H7 (cell line): ENCODE measurements around the gene RYR2. TPM values are rescaled to one million over a fixed set of nuclear protein-coding genes. Genes with fewer than 3 reads are reported as not detected.
A peak's percentile ranks its signal among the peaks of the same experiment; 100 is the strongest.

Source experiments
- DNase-seq: peaks from one replicate; pipeline ENCODE4 v3.0.0; 2012
- H3K27me3 ChIP-seq: 2 replicates; pipeline ENCODE4 v1.6.0; 2011; ENCODE audit warnings: mild to moderate bottlenecking, low read length; ENCODE audit not compliant: control insufficient read depth, insufficient read depth
- H3K36me3 ChIP-seq: replicated peaks from 2 replicates; pipeline ENCODE4 v1.5.1; 2011; ENCODE audit warnings: low read length; ENCODE audit not compliant: control insufficient read depth, insufficient read depth
- H3K4me3 ChIP-seq: 2 replicates; pipeline ENCODE4 v1.5.1; 2011; ENCODE audit warnings: low read depth, mild to moderate bottlenecking, control low read depth, low read length, moderate library complexity; ENCODE audit not compliant: insufficient read depth
- total RNA-seq: library from RNA; depleted of rRNA; stranded (reverse); fragments of >200 nt; shearing (Covaris generic); gene quantifications from 2 replicates; pipeline ENCODE4 v1.2.3, GENCODE V29; 2014

RYR2 gene
- total RNA-seq, 1 experiment from 2014 or later: 17.6 TPM

DNA sequence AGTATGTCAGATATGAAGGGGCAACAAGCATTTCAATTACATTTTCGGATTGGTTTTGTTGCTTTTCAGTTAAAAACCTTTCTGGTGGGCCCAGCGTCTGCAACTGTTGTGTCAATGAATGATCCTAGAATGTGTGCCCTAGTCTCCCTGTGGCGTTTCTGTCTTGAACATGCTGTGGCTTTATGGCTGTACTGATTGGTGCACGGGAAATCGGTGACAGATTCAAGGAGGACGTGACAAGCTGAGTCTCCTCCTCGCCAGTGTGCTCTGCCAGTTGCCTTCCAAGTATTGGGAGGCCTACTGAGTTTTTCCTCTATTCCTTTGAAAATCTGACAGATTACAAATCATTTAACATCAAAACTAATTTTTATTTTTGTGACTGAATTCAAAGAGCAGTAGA lies 721.2 kb downstream of the RYR2 start:
- H3K4me3 ChIP-seq: no peak overlapping the region
- DNase-seq: no peak
- H3K36me3 ChIP-seq: no peaks in the 10 kb centered on the region
- no peaks in the 10 kb centered on the region for H3K27me3 ChIP-seq

DNA sequence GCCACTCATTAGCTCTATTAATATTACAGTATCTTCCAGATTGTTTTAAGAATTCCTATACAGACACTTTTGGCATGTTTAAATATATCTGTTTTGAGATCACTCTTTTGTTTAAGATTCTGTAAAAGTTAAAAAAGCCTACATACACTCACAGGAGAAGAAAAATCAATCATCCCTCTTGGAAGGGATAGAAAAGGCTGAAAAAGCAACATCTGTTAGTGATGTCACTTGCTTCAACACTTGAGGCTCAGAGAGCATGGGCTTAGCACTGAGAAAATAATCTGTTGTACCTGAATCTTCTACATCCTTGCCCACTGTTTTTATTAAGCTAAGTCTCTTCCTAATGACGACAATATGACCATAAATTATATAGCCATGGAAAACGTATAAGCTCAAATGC lies 721.8 kb downstream of the RYR2 start:
- Histone ChIP-seq H3K4me3 (no peak overlapping the region), H3K27me3 (no peaks in the 10 kb centered on the region), H3K36me3 (no peaks in the 10 kb centered on the region)
- DNase-seq: no peak

DNA sequence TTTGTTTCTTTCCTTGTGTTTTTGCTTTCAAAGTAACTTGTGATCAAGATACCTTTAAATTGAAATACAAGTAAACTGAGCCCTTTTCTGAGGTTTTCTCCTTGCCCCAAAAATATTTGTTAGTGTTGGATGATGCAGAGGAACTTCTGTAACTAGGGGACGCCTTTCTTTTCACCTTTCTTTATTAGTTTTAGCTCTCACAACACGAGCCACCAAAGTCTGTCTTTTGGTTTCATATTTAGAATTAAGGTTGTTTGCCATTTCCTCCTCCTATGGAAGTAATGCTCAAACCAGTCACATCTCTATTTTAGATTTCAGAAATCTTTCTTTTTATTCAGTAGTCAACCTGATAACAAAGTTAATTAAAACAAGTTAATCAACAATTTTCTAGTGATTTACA lies 727.9 kb downstream of the RYR2 start:
- no peak for DNase-seq
- no peaks in the 10 kb centered on the region for H3K27me3 ChIP-seq
- H3K36me3 ChIP-seq: no peaks in the 10 kb centered on the region
- no peak overlapping the region for H3K4me3 ChIP-seq

DNA sequence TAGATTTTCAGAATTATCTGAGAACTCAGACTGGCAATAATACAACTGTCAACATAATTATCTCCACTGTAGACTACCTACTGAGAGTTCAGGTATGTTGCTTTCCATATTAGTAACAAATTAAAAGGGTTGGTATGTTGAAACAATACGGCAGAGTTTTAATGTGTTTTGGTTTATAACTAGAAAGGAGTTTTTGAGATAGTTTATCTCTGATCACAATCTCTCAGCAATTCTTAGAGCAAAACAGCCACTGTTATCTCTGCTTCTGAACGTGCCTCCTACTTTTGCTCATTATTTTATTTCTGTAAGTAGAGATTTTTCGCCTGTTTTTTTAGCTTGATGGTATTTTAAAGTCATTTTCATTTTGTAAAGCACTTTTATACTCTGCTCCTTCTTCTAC lies 730.0 kb downstream of the RYR2 start:
- no peak overlapping the region for H3K4me3 ChIP-seq
- H3K27me3 ChIP-seq: no peaks in the 10 kb centered on the region
- no peak for DNase-seq
- H3K36me3 ChIP-seq: no peaks in the 10 kb centered on the region

DNA sequence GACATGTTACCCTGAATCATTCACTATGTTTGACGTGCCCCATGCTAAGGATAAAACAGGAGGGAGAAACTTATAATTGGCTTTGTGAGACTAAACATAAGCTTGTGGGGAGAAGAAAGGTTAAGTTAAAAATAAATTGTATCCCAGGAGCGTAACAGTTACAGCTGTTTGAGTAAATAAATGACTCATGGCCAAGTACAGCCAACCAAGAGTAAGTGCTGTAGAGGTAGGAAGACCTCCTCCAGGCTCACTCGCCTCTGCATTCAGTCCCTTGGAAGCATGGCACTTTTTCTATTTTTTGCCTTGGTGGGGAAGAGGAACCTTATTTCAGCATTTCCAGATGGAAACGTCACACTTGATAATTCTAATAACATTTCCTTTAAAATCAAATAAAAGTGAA lies 732.3 kb downstream of the RYR2 start:
- Histone ChIP-seq H3K27me3 (no peaks in the 10 kb centered on the region), H3K4me3 (no peak overlapping the region), H3K36me3 (no peaks in the 10 kb centered on the region)
- DNase-seq: no peak

DNA sequence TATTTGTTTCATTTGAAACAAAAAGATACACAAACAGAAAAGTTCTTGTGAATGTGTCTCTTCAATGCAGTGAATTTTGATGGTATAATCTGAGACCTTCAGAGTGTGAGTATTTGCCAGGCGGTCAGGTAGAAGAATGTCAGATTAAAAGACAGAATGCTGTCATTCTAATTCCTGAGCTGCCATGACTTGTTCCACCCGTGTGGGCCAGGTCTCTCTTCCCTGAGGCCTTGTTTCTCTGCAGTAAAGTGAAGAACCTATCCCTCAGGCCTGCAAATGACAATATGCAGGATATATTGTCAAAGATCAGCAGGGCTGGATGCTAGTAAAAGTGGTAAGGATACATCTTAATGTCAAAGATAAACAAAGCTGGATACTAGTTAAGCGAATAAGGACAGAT lies 737.4 kb downstream of the RYR2 start:
- no peaks in the 10 kb centered on the region for H3K27me3 ChIP-seq
- H3K4me3 ChIP-seq: no peak overlapping the region
- no peak for DNase-seq
- H3K36me3 ChIP-seq: no peaks in the 10 kb centered on the region

DNA sequence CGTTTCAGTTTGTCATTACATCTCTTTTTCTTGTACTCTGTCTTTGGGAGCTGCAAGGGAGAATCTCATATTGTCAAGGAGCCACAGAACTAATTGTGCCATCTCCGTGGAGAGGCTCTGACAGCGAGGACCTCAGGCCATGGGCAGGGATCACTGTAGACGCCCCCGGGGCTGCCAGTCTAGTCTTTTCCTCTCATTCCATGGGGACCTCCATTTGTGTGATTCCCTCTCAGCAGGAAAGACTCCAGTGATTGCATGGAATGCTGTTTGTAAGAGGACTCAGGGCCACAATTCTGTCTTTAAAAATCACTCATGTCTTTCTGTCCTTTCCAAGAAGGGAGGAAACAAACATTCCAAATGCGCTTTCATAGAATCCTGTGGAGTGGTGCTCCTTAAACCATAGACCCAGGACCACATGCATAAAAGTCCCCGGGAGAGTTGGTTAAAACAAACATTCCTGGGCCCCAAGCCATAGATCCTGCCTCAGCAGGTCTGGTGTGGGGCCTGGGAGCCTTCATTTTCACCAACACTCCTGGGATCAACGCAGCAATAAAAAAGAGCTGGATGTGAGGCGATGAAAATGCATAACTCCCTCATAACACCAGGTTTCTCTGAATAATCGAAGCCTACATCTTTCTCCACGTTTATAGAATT lies 744.2 kb downstream of the RYR2 start:
- no peaks in the 10 kb centered on the region for H3K36me3 ChIP-seq
- no peaks in the 10 kb centered on the region for H3K27me3 ChIP-seq
- no peak overlapping the region for H3K4me3 ChIP-seq
- DNase-seq: no peak

DNA sequence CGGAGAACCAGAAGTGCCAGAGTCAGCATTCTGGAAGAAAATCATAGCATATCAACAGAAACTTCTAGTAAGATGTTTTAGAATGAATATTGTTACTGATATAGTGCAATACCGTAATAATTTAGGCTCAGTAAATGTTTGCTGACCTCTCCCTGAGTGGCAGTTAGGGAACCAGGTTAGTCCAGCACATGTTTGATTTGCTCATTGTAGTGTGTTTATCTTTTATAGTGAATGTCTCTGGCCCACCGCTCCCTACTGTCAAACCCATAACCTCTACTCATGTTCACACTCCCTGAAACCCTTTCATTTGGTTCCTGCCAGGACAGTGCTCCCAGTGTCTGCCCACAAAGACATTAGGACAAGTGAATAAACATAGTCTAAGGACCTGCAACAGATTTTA lies 746.1 kb downstream of the RYR2 start:
- Histone ChIP-seq H3K36me3 (no peaks in the 10 kb centered on the region), H3K4me3 (no peak overlapping the region), H3K27me3 (no peaks in the 10 kb centered on the region)
- no peak for DNase-seq

DNA sequence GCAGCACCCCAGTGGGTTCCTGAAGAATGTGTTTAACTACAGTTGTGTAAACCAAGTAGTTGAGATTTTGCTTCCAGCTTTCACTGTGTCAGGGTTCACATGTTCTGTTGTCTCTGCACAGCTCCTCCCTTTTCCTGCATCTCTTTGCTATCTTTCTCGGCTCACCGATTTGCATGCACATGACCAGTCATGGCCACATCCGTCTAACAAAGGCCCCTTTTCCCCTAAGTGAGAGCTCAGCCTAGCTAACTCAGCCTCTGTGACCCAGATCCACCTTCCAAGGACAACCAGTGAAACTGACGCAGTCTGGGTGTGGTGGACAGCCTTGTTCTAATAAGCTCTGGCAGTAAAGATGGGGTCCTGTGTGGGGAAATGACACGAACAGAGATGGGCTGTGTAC lies 747.6 kb downstream of the RYR2 start:
- Histone ChIP-seq H3K36me3 (no peaks in the 10 kb centered on the region), H3K4me3 (no peak overlapping the region), H3K27me3 (no peaks in the 10 kb centered on the region)
- DNase-seq: no peak

DNA sequence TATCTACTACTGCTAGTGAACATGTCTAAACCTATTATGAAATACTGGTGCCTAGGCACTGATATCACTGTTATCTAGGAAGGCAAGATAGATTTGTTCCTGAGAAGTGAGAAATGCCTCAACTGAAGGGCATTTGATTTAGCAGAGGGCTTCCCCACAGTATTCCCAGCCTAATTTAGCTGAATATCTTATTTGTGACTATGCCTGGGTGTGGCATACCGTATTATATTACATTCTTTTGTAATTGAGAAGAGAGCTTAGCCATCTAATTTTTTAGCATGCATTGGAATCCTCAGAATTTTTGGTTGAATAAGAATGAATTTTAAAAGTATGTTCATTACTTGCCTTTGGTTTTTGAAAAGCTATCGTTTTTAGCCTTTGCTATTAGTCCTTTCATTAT lies 749.6 kb downstream of the RYR2 start:
- H3K4me3 ChIP-seq: no peak overlapping the region
- no peaks in the 10 kb centered on the region for H3K27me3 ChIP-seq
- no peaks in the 10 kb centered on the region for H3K36me3 ChIP-seq
- DNase-seq: no peak

DNA sequence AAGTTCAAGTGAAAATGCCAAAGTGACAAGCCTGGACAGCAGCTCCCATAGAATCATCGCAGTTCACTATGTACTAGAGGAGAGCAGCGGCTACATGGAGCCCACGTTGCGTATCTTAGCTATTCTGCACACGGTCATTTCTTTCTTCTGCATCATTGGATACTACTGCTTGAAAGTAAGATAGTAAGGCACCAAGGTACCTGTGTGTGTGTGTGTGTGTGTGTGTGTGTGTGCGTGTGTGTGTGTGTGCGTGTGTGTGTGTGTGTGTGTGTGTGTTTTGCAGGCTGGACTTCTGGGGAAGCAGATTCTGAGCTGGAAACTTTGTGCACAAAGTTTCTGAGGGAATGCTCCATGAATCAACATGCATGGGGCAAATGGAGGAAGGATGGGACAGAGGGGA lies 750.2 kb downstream of the RYR2 start:
- DNase-seq: no peak
- Histone ChIP-seq H3K36me3 (no peaks in the 10 kb centered on the region), H3K27me3 (no peaks in the 10 kb centered on the region), H3K4me3 (no peak overlapping the region)

DNA sequence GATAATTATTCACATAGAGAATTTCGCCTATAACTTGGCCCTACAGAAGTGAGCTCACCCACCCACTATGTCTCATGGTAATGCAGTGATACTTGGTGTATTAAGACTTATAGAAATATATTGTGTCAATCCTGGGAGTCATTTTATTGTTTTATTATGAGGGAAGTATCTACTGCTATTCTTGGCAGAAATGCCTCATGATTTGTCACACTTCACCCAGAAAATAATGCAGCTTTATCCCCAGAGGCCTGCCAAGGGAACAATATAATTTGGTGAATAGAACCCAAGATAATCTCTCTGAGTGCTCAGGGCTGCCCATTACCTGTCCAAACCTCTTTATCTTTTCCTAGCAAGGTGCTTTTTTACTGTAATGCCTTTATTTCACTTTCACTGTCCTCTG lies 750.7 kb downstream of the RYR2 start:
- no peak for DNase-seq
- Histone ChIP-seq H3K36me3 (no peaks in the 10 kb centered on the region), H3K27me3 (no peaks in the 10 kb centered on the region), H3K4me3 (no peak overlapping the region)

DNA sequence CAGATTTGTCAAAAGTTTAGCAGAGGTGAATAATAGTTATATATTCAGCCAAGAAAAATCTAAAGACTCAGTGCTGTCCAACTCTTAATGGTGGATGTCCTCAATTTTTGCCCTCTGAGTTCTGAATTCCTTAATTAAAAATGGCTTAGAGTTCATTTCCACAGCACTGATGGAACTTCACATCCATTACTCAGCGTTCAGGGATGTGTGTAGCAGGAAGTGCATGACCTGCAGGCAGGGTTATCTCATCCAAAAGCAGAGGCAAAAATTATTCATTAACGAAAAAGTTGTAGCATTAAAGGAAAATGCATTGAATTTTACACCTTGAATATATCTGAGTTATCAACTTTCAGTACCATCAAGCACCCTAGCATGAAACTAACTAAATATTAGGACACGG lies 752.1 kb downstream of the RYR2 start:
- Histone ChIP-seq H3K36me3 (no peaks in the 10 kb centered on the region), H3K4me3 (no peak overlapping the region), H3K27me3 (no peaks in the 10 kb centered on the region)
- no peak for DNase-seq

DNA sequence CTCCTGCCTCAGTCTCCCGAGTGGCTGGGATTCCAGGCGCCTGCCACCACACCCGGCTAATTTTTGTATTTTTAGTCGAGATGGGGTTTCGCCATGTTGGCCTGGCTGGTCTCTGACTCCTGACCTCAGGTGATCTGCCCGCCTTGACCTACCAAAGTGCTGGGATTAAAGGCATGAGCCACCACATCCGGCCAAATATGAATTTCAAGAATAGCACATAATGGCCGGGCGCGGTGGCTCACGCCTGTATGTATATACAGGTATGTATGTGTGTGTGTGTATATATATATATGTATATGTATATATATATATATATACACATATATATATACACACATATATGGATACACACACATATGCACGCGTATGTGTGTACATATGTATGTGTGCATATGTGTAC lies 753.6 kb downstream of the RYR2 start:
- H3K27me3 ChIP-seq: no peaks in the 10 kb centered on the region
- DNase-seq: no peak
- no peaks in the 10 kb centered on the region for H3K36me3 ChIP-seq

DNA sequence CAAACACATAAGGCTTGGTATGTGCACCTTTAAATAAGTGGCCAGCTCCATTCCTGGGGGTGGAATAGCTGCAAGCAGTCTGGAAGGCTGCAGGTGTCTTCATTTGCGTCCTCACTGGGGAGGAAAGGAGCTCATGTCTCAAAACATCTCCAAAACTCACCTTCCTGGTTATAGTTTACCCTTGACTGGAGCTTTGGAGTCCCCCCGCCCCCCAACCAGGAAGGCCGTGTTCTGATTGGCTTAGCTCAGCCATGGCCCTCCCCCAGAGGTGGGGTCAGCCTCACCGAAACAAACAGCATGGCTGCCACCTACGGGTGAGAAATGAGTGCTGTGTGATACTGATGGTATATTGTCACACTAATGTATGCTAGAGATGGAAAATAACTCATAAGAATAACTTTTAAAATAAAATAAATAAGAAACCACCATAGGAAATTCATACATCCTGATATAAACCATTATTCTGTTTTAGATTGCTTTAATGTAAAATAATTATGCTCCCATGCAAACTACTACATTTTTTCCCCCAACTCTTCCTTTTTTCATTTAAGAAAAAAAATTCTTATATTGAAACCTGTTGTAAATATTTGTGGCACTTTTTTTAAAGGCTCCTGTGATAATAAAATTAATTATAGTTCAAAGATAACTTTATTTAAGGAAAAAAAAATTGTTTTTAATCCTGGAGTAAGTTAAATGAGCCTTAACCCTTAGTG lies 757.9 kb downstream of the RYR2 start:
- Histone ChIP-seq H3K27me3 (no peaks in the 10 kb centered on the region), H3K4me3 (no peak overlapping the region), H3K36me3 (no peaks in the 10 kb centered on the region)
- DNase-seq: peak; percentile 89

More for the DNA sequence above, 753.6 kb downstream of the RYR2 start:
- no peak overlapping the region for H3K4me3 ChIP-seq
